ENCODE results near the gene ZNF735. TPM values are rescaled to one million over a fixed set of nuclear protein-coding genes. Genes with fewer than 3 reads are reported as not detected.

Gene ZNF735
- total RNA-seq: not detected in 2 replicates

DNA sequence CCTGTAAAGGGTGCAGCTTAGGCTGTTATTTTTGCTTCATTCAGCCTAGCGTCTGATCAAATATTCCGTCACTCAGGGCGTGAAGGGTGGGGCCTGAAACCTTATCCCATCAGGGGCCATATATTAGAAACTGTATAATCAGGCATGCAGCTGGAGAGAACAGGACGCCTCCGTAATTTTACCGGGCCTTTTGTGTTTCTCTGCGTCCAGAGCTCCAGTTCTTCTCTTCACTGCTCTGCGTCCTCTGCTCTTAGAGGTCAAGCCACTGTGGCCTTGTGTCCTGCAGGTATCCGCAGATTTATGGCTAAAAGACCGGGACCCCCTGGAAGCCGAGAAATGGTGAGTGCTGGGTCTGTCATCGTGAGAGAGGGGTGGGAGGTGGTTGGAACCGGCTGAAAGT, at the start of gene ZNF735:
Gene ZNF735 (plus strand): TSS at position 301 of the 400 bp plus-strand sequence. CDS start 0 bp downstream, at position 301.

DNA sequence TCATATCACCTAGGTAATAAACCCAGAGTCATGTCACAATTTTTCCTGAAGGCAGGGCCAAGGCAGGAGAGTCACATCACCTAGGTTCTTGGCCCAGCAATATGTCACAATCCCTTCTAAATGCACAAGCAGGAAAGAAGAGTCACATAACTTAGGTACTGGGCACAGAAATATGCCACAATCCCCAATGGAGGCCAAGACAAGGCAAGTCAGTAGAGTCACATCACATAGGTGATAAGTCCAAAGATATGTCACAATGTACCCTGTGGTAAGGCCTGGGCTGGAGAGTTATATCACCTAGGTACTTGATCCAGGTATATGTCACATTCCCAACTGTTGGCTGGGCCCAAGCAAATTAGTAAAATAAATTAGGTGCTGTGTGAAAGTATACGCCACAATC, 21.2 kb downstream of the ZNF735 start, which contains the start of gene ZNF679:
Gene ZNF679 (plus strand): TSS at position 301 of the 400 bp plus-strand sequence. CDS start 20,644 bp downstream, outside the sequence.

Other genes starting within 250 kb of the ZNF735 start
- not detected in 2 replicates for gene ZNF722, start 208.4 kb upstream of the ZNF735 start, total RNA-seq
- 0.07 TPM in 1 of 2 replicates, not detected in the other for gene ZNF727, start 161.8 kb upstream of the ZNF735 start, total RNA-seq
- gene ZNF679, start 21.3 kb downstream of the ZNF735 start, total RNA-seq: not detected in 2 replicates
- 2.6 and 2.7 TPM in 2 replicates for gene ZNF736, start 106.8 kb downstream of the ZNF735 start, total RNA-seq

Measured in mammary microvascular endothelial cell (primary cell).